Measurements from ENCODE around the gene PRIM1. TPM values are rescaled to one million over a fixed set of nuclear protein-coding genes. Genes with fewer than 3 reads are reported as not detected.

PRIM1 gene
- total and polyA plus RNA-seq, 2 donors from 2014 or later, result 3.2 to 4.9 TPM

DNA sequence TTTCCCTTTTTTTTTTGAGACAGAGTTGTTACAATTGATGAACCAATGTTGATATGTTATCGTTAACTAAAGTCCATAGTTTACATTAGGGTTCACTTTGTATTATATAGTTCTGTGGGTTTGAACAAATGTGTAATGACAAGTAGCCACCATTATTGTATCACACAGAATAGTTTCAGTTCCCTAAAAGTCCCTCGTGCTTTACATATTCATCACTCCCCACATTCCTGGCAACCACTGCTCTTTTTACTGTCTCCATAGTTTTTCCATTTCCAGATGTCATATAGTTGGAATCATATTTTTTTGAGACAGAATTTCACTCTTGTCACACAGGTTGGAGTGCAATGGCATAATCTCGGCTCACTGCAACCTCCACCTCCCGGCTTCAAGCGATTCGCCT lies 23.5 kb upstream of the PRIM1 start:
- no peaks in the 10 kb centered on the region for H3K4me1 ChIP-seq (ENCODE audit: control insufficient read depth in 2 of 3, insufficient read depth in 2 of 3, low read depth in 1 of 3, low read length in 3 of 3)
- H3K9ac ChIP-seq (ENCODE audit: low read length in 3 of 3), result no peak overlapping the region
- FAIRE-seq (no peak), DNase-seq (no peak)
- no peaks in the 10 kb centered on the region for H3K36me3 ChIP-seq (ENCODE audit: control insufficient read depth in 2 of 3, insufficient read depth in 3 of 3, low read length in 3 of 3)
- H3K27ac ChIP-seq (ENCODE audit: low read depth in 2 of 2, low read length in 2 of 2), result no peak overlapping the region
- H3K9me3 ChIP-seq (ENCODE audit: control insufficient read depth in 2 of 3, insufficient read depth in 1 of 3, low read length in 3 of 3), result no peaks in the 10 kb centered on the region
- no peaks in the 10 kb centered on the region for H3K27me3 ChIP-seq (ENCODE audit: control insufficient read depth, insufficient read depth, low read length)
- intact Hi-C loops (cut with DNase I), result no loop called here
- TF ChIP-seq, protein P1, sequence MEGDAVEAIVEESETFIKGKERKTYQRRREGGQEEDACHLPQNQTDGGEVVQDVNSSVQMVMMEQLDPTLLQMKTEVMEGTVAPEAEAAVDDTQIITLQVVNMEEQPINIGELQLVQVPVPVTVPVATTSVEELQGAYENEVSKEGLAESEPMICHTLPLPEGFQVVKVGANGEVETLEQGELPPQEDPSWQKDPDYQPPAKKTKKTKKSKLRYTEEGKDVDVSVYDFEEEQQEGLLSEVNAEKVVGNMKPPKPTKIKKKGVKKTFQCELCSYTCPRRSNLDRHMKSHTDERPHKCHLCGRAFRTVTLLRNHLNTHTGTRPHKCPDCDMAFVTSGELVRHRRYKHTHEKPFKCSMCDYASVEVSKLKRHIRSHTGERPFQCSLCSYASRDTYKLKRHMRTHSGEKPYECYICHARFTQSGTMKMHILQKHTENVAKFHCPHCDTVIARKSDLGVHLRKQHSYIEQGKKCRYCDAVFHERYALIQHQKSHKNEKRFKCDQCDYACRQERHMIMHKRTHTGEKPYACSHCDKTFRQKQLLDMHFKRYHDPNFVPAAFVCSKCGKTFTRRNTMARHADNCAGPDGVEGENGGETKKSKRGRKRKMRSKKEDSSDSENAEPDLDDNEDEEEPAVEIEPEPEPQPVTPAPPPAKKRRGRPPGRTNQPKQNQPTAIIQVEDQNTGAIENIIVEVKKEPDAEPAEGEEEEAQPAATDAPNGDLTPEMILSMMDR (IDR thresholded peaks at IDR 0.05; ENCODE audit: borderline replicate concordance, extremely low read depth, insufficient read depth), result no peak
- no peak overlapping the region for H3K4me3 ChIP-seq (ENCODE audit: low read length in 3 of 3)

DNA sequence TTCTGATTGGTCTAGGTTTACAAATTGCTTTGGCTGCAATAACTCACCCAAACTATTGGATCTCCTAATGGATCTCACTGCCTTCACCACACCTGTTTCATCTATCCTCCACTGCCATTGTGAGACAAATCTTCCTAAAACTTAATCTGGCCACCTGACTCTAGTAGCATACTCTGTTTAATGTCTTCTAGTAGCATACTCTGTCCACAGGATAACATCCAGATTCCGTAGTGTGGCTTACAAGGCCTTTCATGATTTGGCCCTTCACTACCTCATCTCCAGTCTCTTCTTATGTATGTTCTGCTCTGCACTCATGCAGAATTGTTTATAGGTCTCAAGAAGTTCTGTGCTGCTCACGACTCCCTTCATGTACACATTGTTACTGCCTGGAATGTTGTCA lies 21.0 kb upstream of the PRIM1 start:
- Histone ChIP-seq H3K9me3 (ENCODE audit: control insufficient read depth in 2 of 3, insufficient read depth in 1 of 3, low read length in 3 of 3) (no peaks in the 10 kb centered on the region), H3K4me3 (ENCODE audit: low read length in 3 of 3) (no peak overlapping the region), H3K36me3 (ENCODE audit: control insufficient read depth in 2 of 3, insufficient read depth in 3 of 3, low read length in 3 of 3) (no peaks in the 10 kb centered on the region), H3K4me1 (ENCODE audit: control insufficient read depth in 2 of 3, insufficient read depth in 2 of 3, low read depth in 1 of 3, low read length in 3 of 3) (no peaks in the 10 kb centered on the region), H3K27me3 (ENCODE audit: control insufficient read depth, insufficient read depth, low read length) (no peaks in the 10 kb centered on the region), H3K27ac (ENCODE audit: low read depth in 2 of 2, low read length in 2 of 2) (no peak overlapping the region), H3K9ac (ENCODE audit: low read length in 3 of 3) (no peak overlapping the region)
- TF ChIP-seq, protein P1 (IDR thresholded peaks at IDR 0.05; ENCODE audit: borderline replicate concordance, extremely low read depth, insufficient read depth), result no peak
- FAIRE-seq (no peak), DNase-seq (no peak)
- intact Hi-C loops (cut with DNase I), result no loop called here

GRCh38 chr12:56772625-56773024 lies 20.5 kb upstream of the PRIM1 start:
- intact Hi-C loops (cut with DNase I), result no loop called here
- H3K27ac ChIP-seq (ENCODE audit: low read depth in 2 of 2, low read length in 2 of 2), result no peak overlapping the region
- no peak for DNase-seq

More at GRCh38 chr12:56772625-56773024, 20.5 kb upstream of the PRIM1 start:
- no peak for FAIRE-seq
- Histone ChIP-seq H3K9ac (ENCODE audit: low read length in 3 of 3) (no peak overlapping the region), H3K4me1 (ENCODE audit: control insufficient read depth in 2 of 3, insufficient read depth in 2 of 3, low read depth in 1 of 3, low read length in 3 of 3) (no peaks in the 10 kb centered on the region), H3K9me3 (ENCODE audit: control insufficient read depth in 2 of 3, insufficient read depth in 1 of 3, low read length in 3 of 3) (no peaks in the 10 kb centered on the region), H3K27me3 (ENCODE audit: control insufficient read depth, insufficient read depth, low read length) (no peaks in the 10 kb centered on the region), H3K4me3 (ENCODE audit: low read length in 3 of 3) (no peak overlapping the region), H3K36me3 (ENCODE audit: control insufficient read depth in 2 of 3, insufficient read depth in 3 of 3, low read length in 3 of 3) (no peaks in the 10 kb centered on the region)
- TF ChIP-seq, protein P1 (IDR thresholded peaks at IDR 0.05; ENCODE audit: borderline replicate concordance, extremely low read depth, insufficient read depth), result no peak

Data from kidney (tissue), 14 donors.